SK-N-SH (cell line): ENCODE data around the gene RUFY3. TPM values are rescaled to one million over a fixed set of nuclear protein-coding genes. Genes with fewer than 3 reads are reported as not detected.

Experiments
- CTCF ChIA-PET: fragments of 300-600, 350-600 bp; formaldehyde crosslinking; extraction: SDS; loops from one replicate; lab custom pipeline; 2021; lab: Yijun Ruan, JAX
- POLR2A ChIA-PET: fragments of 350-600 bp; sonication (Branson Sonifier 250); formaldehyde crosslinking; extraction: SDS; loops from one replicate; lab custom pipeline; 2020; ENCODE audit warnings: antibody characterized with exemption, inconsistent platforms; lab: Yijun Ruan, JAX
- DNase-seq: peaks from one replicate; pipeline ENCODE4 v3.0.0; 2012
- H2AFZ ChIP-seq: fragments of 200-600 bp; sonication (generic); 2 replicates; pipeline ENCODE4 v1.8.1; 2016; ENCODE audit warnings: antibody characterized with exemption, mild to moderate bottlenecking, low read depth
- H3F3A ChIP-seq: fragments of 200-600 bp; sonication (generic); replicated peaks from 2 replicates; pipeline ENCODE3; 2016; ENCODE audit warnings: antibody characterized with exemption, mild to moderate bottlenecking; ENCODE audit not compliant: insufficient read depth
- H3K27ac ChIP-seq, 2 experiments: fragments of 200-500 bp in 1 of 2; fragments of 200-600 bp in 1 of 2; sonication (Bioruptor generic) in 1 of 2; sonication (generic), shearing (Covaris generic) in 1 of 2; 2 replicates each; pipeline versions ENCODE4 v1.5.1 to v1.6.1; 2014 to 2016; ENCODE audit warnings: low read depth in 2 of 2, inconsistent platforms in 1 of 2, low read length in 1 of 2, mild to moderate bottlenecking in 1 of 2, mixed read lengths in 1 of 2
- H3K27me3 ChIP-seq: fragments of 200-600 bp; sonication (generic), shearing (Covaris generic); 2 replicates; pipeline ENCODE4 v1.6.1; 2016; ENCODE audit warnings: mixed run types; ENCODE audit not compliant: insufficient read depth
- H3K36me3 ChIP-seq, 2 experiments: fragments of 200-500 bp in 1 of 2; fragments of 200-600 bp in 1 of 2; sonication (Bioruptor generic) in 1 of 2; sonication (generic) in 1 of 2; replicated peaks in 1 of 2; 2 replicates each; pipeline versions ENCODE3 to v1.5.1; 2014 to 2016; ENCODE audit warnings: low read length in 1 of 2, mild to moderate bottlenecking in 1 of 2; ENCODE audit not compliant: insufficient read depth in 2 of 2, control insufficient read depth in 1 of 2
- H3K4me1 ChIP-seq, 2 experiments: fragments of 200-500 bp in 1 of 2; fragments of 200-600 bp in 1 of 2; sonication (Bioruptor generic) in 1 of 2; sonication (generic), shearing (Covaris generic) in 1 of 2; 2 replicates each; pipeline versions ENCODE4 v1.5.1 to v1.6.1; 2014 to 2016; ENCODE audit warnings: low read depth in 1 of 2, low read length in 1 of 2, mixed run types in 1 of 2; ENCODE audit not compliant: insufficient read depth in 2 of 2, control insufficient read depth in 1 of 2
- H3K4me2 ChIP-seq: fragments of 200-600 bp; sonication (generic), shearing (Covaris generic); 2 replicates; pipeline ENCODE4 v1.6.1; 2017; ENCODE audit warnings: mixed run types
- H3K4me3 ChIP-seq, 2 experiments: fragments of 200-500 bp in 1 of 2; fragments of 200-600 bp in 1 of 2; sonication (Bioruptor generic) in 1 of 2; sonication (generic), shearing (Covaris generic) in 1 of 2; 2 replicates each; pipeline versions ENCODE4 v1.5.1 to v1.8.1; 2014 to 2016; ENCODE audit warnings: low read depth in 2 of 2, inconsistent platforms in 1 of 2, low read length in 1 of 2, mild to moderate bottlenecking in 1 of 2, mixed read lengths in 1 of 2, moderate library complexity in 1 of 2
- H3K79me2 ChIP-seq: fragments of 200-600 bp; sonication (generic); 2 replicates; pipeline ENCODE4 v1.8.1; 2017; ENCODE audit warnings: mild to moderate bottlenecking; ENCODE audit not compliant: insufficient read depth
- H3K9ac ChIP-seq: fragments of 200-600 bp; sonication (generic); 2 replicates; pipeline ENCODE4 v1.6.1; 2017; ENCODE audit warnings: mixed run types
- H3K9me2 ChIP-seq: fragments of 200-600 bp; sonication (generic); 2 replicates; pipeline ENCODE4 v1.6.1; 2017; ENCODE audit warnings: mixed run types
- H3K9me3 ChIP-seq: fragments of 200-600 bp; sonication (generic); 2 replicates; pipeline ENCODE4 v1.6.1; 2017; ENCODE audit warnings: mixed run types, mild to moderate bottlenecking, moderate library complexity
- H4K20me1 ChIP-seq: fragments of 200-600 bp; sonication (generic); 2 replicates; pipeline ENCODE4 v1.6.1; 2017; ENCODE audit warnings: mild to moderate bottlenecking, mixed run types; ENCODE audit not compliant: insufficient read depth
- CHD2 ChIP-seq: fragments of 150-350 bp; IDR thresholded peaks from 2 replicates; pipeline ENCODE4 v1.6.1; 2018; ENCODE audit warnings: low read length; ENCODE audit not compliant: partially characterized antibody
- EP300 ChIP-seq, 2 experiments: IDR thresholded peaks; 2 replicates each; pipeline versions ENCODE4 v1.4.0 to v1.6.1; 2012; ENCODE audit warnings: borderline replicate concordance in 1 of 2, low read depth in 1 of 2, low read length in 1 of 2
- JUND ChIP-seq: IDR thresholded peaks from 2 replicates; pipeline ENCODE4 v1.4.0; 2012
- MEF2A ChIP-seq: IDR thresholded peaks from 2 replicates; pipeline ENCODE4 v1.4.0; 2012; ENCODE audit warnings: low read depth, borderline replicate concordance
- MXI1 ChIP-seq: IDR thresholded peaks from 2 replicates; pipeline ENCODE4 v1.6.1; 2012; ENCODE audit warnings: mild to moderate bottlenecking, low read depth, low read length, improper control_type of control experiment
- NRF1 ChIP-seq: IDR thresholded peaks from 2 replicates; pipeline ENCODE4 v1.6.1; 2012; ENCODE audit warnings: low read depth, mild to moderate bottlenecking, low read length
- POLR2AphosphoS5 ChIP-seq: IDR thresholded peaks from 2 replicates; pipeline ENCODE4 v1.6.1; 2012; ENCODE audit warnings: low read depth, low read length
- RAD21 ChIP-seq: IDR thresholded peaks from 2 replicates; pipeline ENCODE4 v1.6.1; 2012; ENCODE audit warnings: mild to moderate bottlenecking, low read length
- RFX5 ChIP-seq: IDR thresholded peaks from 2 replicates; pipeline ENCODE4 v1.6.1; 2012; ENCODE audit warnings: mild to moderate bottlenecking, improper control_type of control experiment, low read length
- TAF1 ChIP-seq: IDR thresholded peaks from 2 replicates; pipeline ENCODE4 v1.6.1; 2012; ENCODE audit warnings: low read depth, mild to moderate bottlenecking, low read length, moderate library complexity, borderline replicate concordance
- TEAD4 ChIP-seq: IDR thresholded peaks from 2 replicates; pipeline ENCODE4 v1.4.0; 2012; ENCODE audit warnings: mild to moderate bottlenecking, borderline replicate concordance; ENCODE audit not compliant: insufficient read depth
- WGBS: methylation state at CpG from one replicate; pipeline ENCODE4 v1.1.6; 2017; ENCODE audit warnings: low lambda C conversion rate; 5-methylcytosine and 5-hydroxymethylcytosine counted together
- polyA plus RNA-seq, 3 experiments: library from polyadenylated mRNA; depleted of rRNA; stranded (reverse); fragments of >200 nt; gene quantifications; 2 replicates each; pipeline ENCODE4 v1.2.3, GENCODE V29; 2012
- TF ChIP-seq, protein P1 (sequence below): IDR thresholded peaks from 2 replicates; pipeline ENCODE4; 2012
- TF ChIP-seq, protein P2 (sequence below): IDR thresholded peaks from 2 replicates; pipeline ENCODE4 v1.4.0; 2012; ENCODE audit warnings: low read depth, borderline replicate concordance
- TF ChIP-seq, protein P3 (sequence below): fragments of 150-350 bp; IDR thresholded peaks from 2 replicates; pipeline ENCODE4 v1.6.1; 2016; ENCODE audit warnings: mild to moderate bottlenecking, low read depth, low read length

Gene RUFY3
- polyA plus RNA-seq, 1 of the 3 experiments (the other 2 are of a cell fraction) = 22.8 TPM

DNA sequence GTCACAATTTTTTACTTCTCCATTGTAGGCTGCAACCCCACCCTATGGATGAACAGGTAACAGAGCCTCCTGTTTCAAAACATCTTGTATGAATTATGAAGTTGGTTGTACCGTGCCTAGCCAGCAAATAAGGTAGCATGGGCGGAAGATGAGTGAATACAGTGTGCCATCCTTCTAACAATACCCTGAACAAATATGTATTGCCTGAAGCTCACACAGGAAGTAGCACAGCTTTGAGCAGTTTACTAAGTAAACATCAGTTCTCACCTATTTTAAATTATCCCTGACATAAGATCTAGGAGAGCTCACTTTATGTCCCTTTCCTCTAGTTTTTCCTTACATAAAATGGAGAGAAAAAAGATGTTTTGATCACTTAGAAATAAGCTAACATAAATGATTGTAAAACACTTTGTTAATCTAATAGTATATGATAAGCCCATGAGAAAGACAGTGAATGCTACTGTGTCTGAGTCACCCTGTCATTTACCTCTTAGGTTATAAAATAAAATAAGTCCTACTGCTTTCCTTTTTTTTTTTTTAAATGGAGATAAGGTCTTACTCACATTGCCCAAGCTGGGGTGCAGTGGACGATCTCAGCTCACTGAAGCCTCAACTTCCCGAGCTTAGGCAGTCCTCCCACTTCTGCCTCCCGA is 81.3 kb downstream of the RUFY3 start:
- no peak overlapping the region for H3K4me3 ChIP-seq
- H3K27me3 ChIP-seq = no peaks in the 10 kb centered on the region
- H3K27ac ChIP-seq = no peak overlapping the region
- 95% methylated on average over 5 of the region's 5 CpGs for WGBS
- no peak overlapping the region for H3K9ac ChIP-seq
- no peak for DNase-seq
- H3K36me3 ChIP-seq = peaks cover 33 to 53% of the 10 kb centered on the region in 2 experiments
- TF ChIP-seq RFX5 (no peak), EP300 (IDR thresholded peaks at IDR 0.05; ENCODE audit: borderline replicate concordance in 1 of 2, low read depth in 1 of 2, low read length in 1 of 2) (no peak), MEF2A (no peak), TAF1 (no peak), MXI1 (no peak), CHD2 (no peak), JUND (no peak), POLR2AphosphoS5 (no peak), NRF1 (no peak)
- TF ChIP-seq, protein P1, sequence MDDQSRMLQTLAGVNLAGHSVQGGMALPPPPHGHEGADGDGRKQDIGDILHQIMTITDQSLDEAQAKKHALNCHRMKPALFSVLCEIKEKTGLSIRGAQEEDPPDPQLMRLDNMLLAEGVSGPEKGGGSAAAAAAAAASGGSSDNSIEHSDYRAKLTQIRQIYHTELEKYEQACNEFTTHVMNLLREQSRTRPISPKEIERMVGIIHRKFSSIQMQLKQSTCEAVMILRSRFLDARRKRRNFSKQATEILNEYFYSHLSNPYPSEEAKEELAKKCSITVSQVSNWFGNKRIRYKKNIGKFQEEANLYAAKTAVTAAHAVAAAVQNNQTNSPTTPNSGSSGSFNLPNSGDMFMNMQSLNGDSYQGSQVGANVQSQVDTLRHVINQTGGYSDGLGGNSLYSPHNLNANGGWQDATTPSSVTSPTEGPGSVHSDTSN = no peak
- TF ChIP-seq, protein P2, sequence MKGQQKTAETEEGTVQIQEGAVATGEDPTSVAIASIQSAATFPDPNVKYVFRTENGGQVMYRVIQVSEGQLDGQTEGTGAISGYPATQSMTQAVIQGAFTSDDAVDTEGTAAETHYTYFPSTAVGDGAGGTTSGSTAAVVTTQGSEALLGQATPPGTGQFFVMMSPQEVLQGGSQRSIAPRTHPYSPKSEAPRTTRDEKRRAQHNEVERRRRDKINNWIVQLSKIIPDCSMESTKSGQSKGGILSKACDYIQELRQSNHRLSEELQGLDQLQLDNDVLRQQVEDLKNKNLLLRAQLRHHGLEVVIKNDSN = no peak
- no peaks in the 10 kb centered on the region for H3K9me2 ChIP-seq
- no peaks in the 10 kb centered on the region for H3K9me3 ChIP-seq
- CTCF ChIA-PET = no interaction called here
- no peaks in the 10 kb centered on the region for H3K4me1 ChIP-seq
- no peak overlapping the region for H3K4me2 ChIP-seq
- POLR2A ChIA-PET = interaction anchor here (0.6 kb wide), 1 partner anchor 11 kb away, joined by 7 read pairs; no protein-coding TSS in a partner anchor
- no peaks in the 10 kb centered on the region for H3F3A ChIP-seq
- H4K20me1 ChIP-seq = no peaks in the 10 kb centered on the region
- H3K79me2 ChIP-seq = no peaks in the 10 kb centered on the region
- H2AFZ ChIP-seq = no peak overlapping the region

DNA sequence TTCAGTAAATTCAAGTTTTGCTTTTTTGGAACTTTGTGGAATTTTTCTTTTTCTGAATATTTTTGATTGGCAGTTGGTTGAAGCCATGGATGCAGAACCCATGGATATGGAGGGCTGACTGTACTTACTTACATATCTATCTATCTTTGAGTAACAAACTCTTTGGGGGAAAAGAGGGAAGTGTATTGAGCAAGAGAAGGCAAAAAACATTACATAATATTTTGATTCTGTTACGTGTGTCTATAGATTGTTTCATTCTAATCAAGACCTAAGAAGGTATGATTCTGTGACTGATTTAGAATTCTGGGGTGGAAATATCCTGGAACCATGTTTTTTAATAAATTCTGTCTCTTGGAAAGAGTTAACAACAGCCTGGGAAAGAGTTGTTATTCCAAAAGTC is 86.4 kb downstream of the RUFY3 start:
- Histone ChIP-seq H3K27me3 (no peaks in the 10 kb centered on the region), H3K4me3 (no peak overlapping the region), H3K4me1 (no peaks in the 10 kb centered on the region), H3K9ac (no peak overlapping the region), H3K9me3 (no peaks in the 10 kb centered on the region), H3K4me2 (no peak overlapping the region), H3K79me2 (no peaks in the 10 kb centered on the region), H3F3A (no peaks in the 10 kb centered on the region), H3K9me2 (no peaks in the 10 kb centered on the region), H3K27ac (no peak overlapping the region), H2AFZ (no peak overlapping the region), H4K20me1 (no peaks in the 10 kb centered on the region), H3K36me3 (peaks cover 22 to 41% of the 10 kb centered on the region in 2 experiments)
- TF ChIP-seq RAD21 (no peak), TEAD4 (no peak)
- TF ChIP-seq, protein P3, sequence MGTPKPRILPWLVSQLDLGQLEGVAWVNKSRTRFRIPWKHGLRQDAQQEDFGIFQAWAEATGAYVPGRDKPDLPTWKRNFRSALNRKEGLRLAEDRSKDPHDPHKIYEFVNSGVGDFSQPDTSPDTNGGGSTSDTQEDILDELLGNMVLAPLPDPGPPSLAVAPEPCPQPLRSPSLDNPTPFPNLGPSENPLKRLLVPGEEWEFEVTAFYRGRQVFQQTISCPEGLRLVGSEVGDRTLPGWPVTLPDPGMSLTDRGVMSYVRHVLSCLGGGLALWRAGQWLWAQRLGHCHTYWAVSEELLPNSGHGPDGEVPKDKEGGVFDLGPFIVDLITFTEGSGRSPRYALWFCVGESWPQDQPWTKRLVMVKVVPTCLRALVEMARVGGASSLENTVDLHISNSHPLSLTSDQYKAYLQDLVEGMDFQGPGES = no peak
- WGBS = 96% methylated on average over 1 of the region's 1 CpG
- no peak for DNase-seq
- CTCF ChIA-PET = interaction anchor here (0.8 kb wide), 1 partner anchor 105 kb away, joined by 3 read pairs; no protein-coding TSS in a partner anchor
- POLR2A ChIA-PET = no interaction called here
